ENCODE data around the gene DPP6.

The DPP6 gene

GRCh38 chr7:154769001-154769400 lies 716.8 kb downstream of the DPP6 start:
- Histone ChIP-seq H3K9ac (ENCODE audit: low read depth, low read length) (no peak overlapping the region), H3K4me3 (ENCODE audit: low read depth, low read length) (no peak overlapping the region), H3K27me3 (ENCODE audit: control insufficient read depth, insufficient read depth, low read length) (no peaks in the 10 kb centered on the region), H3K27ac (ENCODE audit: low read depth, low read length) (no peak overlapping the region), H3K4me1 (ENCODE audit: control insufficient read depth, insufficient read depth, low read length) (peaks cover 17% of the 10 kb centered on the region), H3K9me3 (ENCODE audit: control insufficient read depth, insufficient read depth, low read length) (no peaks in the 10 kb centered on the region), H3K36me3 (ENCODE audit: control insufficient read depth, insufficient read depth, low read length) (no peaks in the 10 kb centered on the region)

GRCh38 chr7:154769527-154769926 lies 717.3 kb downstream of the DPP6 start:
- Histone ChIP-seq H3K27ac (ENCODE audit: low read depth, low read length) (no peak overlapping the region), H3K4me1 (ENCODE audit: control insufficient read depth, insufficient read depth, low read length) (peaks cover 16% of the 10 kb centered on the region), H3K27me3 (ENCODE audit: control insufficient read depth, insufficient read depth, low read length) (no peaks in the 10 kb centered on the region), H3K4me3 (ENCODE audit: low read depth, low read length) (no peak overlapping the region), H3K9ac (ENCODE audit: low read depth, low read length) (no peak overlapping the region), H3K9me3 (ENCODE audit: control insufficient read depth, insufficient read depth, low read length) (no peaks in the 10 kb centered on the region), H3K36me3 (ENCODE audit: control insufficient read depth, insufficient read depth, low read length) (no peaks in the 10 kb centered on the region)

GRCh38 chr7:154770361-154770760 lies 718.2 kb downstream of the DPP6 start:
- H3K27ac ChIP-seq (ENCODE audit: low read depth, low read length), result no peak overlapping the region
- no peaks in the 10 kb centered on the region for H3K9me3 ChIP-seq (ENCODE audit: control insufficient read depth, insufficient read depth, low read length)
- H3K4me3 ChIP-seq (ENCODE audit: low read depth, low read length), result no peak overlapping the region
- H3K36me3 ChIP-seq (ENCODE audit: control insufficient read depth, insufficient read depth, low read length), result no peaks in the 10 kb centered on the region
- peaks cover 7% of the 10 kb centered on the region for H3K4me1 ChIP-seq (ENCODE audit: control insufficient read depth, insufficient read depth, low read length)
- H3K9ac ChIP-seq (ENCODE audit: low read depth, low read length), result no peak overlapping the region
- H3K27me3 ChIP-seq (ENCODE audit: control insufficient read depth, insufficient read depth, low read length), result no peaks in the 10 kb centered on the region

- H3K4me3 ChIP-seq (ENCODE audit: low read depth, low read length), result no peak overlapping the region
- H3K27ac ChIP-seq (ENCODE audit: low read depth, low read length), result no peak overlapping the region
- H3K36me3 ChIP-seq (ENCODE audit: control insufficient read depth, insufficient read depth, low read length), result no peaks in the 10 kb centered on the region
- no peaks in the 10 kb centered on the region for H3K27me3 ChIP-seq (ENCODE audit: control insufficient read depth, insufficient read depth, low read length)
- H3K4me1 ChIP-seq (ENCODE audit: control insufficient read depth, insufficient read depth, low read length), result peaks cover 1% of the 10 kb centered on the region; the same call in 1 of the 2 replicates
- no peak overlapping the region for H3K9ac ChIP-seq (ENCODE audit: low read depth, low read length)
- no peaks in the 10 kb centered on the region for H3K9me3 ChIP-seq (ENCODE audit: control insufficient read depth, insufficient read depth, low read length)
Observed at GRCh38 chr7:154770962-154771361, 718.8 kb downstream of the DPP6 start.

DNA sequence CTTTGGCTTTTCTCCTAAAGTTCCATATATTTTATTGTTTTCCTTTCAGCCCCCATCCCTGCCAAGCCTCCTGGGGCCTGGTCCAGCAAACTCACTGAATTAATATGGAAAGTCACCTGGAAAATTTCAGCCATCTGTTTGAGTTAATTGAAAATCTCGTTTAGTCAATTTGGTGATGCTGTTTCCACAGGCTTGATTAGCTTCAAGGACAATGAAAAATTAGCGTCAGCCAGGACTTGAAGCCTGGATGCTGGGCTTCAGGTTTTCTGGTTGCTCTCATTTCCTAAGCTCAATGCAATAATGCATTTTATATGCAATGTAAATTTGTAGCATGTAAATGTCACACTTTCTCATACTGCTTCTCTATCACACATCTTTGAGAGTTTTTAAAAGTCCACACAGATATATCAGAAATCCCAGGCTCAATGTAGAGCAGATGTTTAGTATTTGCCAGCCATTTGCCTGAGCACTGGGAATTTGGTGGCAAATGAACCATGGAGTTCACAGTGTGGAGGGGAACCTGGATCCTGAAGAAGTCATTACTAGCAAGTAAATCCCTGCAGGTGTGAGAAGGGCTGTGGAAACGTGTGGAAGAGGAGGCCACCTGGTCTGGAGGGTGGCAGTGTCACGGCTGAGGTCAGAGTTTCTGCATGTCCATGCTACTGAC lies 722.2 kb downstream of the DPP6 start:
- no peaks in the 10 kb centered on the region for H3K36me3 ChIP-seq (ENCODE audit: control insufficient read depth, insufficient read depth, low read length)
- H3K27ac ChIP-seq (ENCODE audit: low read depth, low read length), result no peak overlapping the region
- H3K9ac ChIP-seq (ENCODE audit: low read depth, low read length), result no peak overlapping the region
- no peaks in the 10 kb centered on the region for H3K27me3 ChIP-seq (ENCODE audit: control insufficient read depth, insufficient read depth, low read length)
- H3K4me1 ChIP-seq (ENCODE audit: control insufficient read depth, insufficient read depth, low read length), result no peaks in the 10 kb centered on the region
- no peak overlapping the region for H3K4me3 ChIP-seq (ENCODE audit: low read depth, low read length)
- no peaks in the 10 kb centered on the region for H3K9me3 ChIP-seq (ENCODE audit: control insufficient read depth, insufficient read depth, low read length)

- H3K9me3 ChIP-seq (ENCODE audit: control insufficient read depth, insufficient read depth, low read length), result no peaks in the 10 kb centered on the region
- no peaks in the 10 kb centered on the region for H3K36me3 ChIP-seq (ENCODE audit: control insufficient read depth, insufficient read depth, low read length)
- H3K9ac ChIP-seq (ENCODE audit: low read depth, low read length), result no peak overlapping the region
- no peaks in the 10 kb centered on the region for H3K4me1 ChIP-seq (ENCODE audit: control insufficient read depth, insufficient read depth, low read length)
- no peaks in the 10 kb centered on the region for H3K27me3 ChIP-seq (ENCODE audit: control insufficient read depth, insufficient read depth, low read length)
- no peak overlapping the region for H3K27ac ChIP-seq (ENCODE audit: low read depth, low read length)
- H3K4me3 ChIP-seq (ENCODE audit: low read depth, low read length), result no peak overlapping the region
Observed at GRCh38 chr7:154775681-154776080, 723.5 kb downstream of the DPP6 start.

- no peaks in the 10 kb centered on the region for H3K27me3 ChIP-seq (ENCODE audit: control insufficient read depth, insufficient read depth, low read length)
Observed at GRCh38 chr7:154776350-154776749, 724.2 kb downstream of the DPP6 start.

GRCh38 chr7:154777023-154777422 lies 724.8 kb downstream of the DPP6 start:
- no peaks in the 10 kb centered on the region for H3K27me3 ChIP-seq (ENCODE audit: control insufficient read depth, insufficient read depth, low read length)
- no peak overlapping the region for H3K4me3 ChIP-seq (ENCODE audit: low read depth, low read length)
- H3K9ac ChIP-seq (ENCODE audit: low read depth, low read length), result no peak overlapping the region
- no peak overlapping the region for H3K27ac ChIP-seq (ENCODE audit: low read depth, low read length)
- H3K4me1 ChIP-seq (ENCODE audit: control insufficient read depth, insufficient read depth, low read length), result no peaks in the 10 kb centered on the region
- no peaks in the 10 kb centered on the region for H3K9me3 ChIP-seq (ENCODE audit: control insufficient read depth, insufficient read depth, low read length)
- no peaks in the 10 kb centered on the region for H3K36me3 ChIP-seq (ENCODE audit: control insufficient read depth, insufficient read depth, low read length)

More at GRCh38 chr7:154776350-154776749, 724.2 kb downstream of the DPP6 start:
- H3K36me3 ChIP-seq (ENCODE audit: control insufficient read depth, insufficient read depth, low read length), result no peaks in the 10 kb centered on the region
- no peak overlapping the region for H3K27ac ChIP-seq (ENCODE audit: low read depth, low read length)
- no peaks in the 10 kb centered on the region for H3K9me3 ChIP-seq (ENCODE audit: control insufficient read depth, insufficient read depth, low read length)
- no peak overlapping the region for H3K9ac ChIP-seq (ENCODE audit: low read depth, low read length)
- H3K4me1 ChIP-seq (ENCODE audit: control insufficient read depth, insufficient read depth, low read length), result no peaks in the 10 kb centered on the region
- H3K4me3 ChIP-seq (ENCODE audit: low read depth, low read length), result no peak overlapping the region

- Histone ChIP-seq H3K4me1 (ENCODE audit: control insufficient read depth, insufficient read depth, low read length) (no peaks in the 10 kb centered on the region), H3K9ac (ENCODE audit: low read depth, low read length) (no peak overlapping the region), H3K27ac (ENCODE audit: low read depth, low read length) (no peak overlapping the region), H3K9me3 (ENCODE audit: control insufficient read depth, insufficient read depth, low read length) (no peaks in the 10 kb centered on the region), H3K36me3 (ENCODE audit: control insufficient read depth, insufficient read depth, low read length) (no peaks in the 10 kb centered on the region), H3K27me3 (ENCODE audit: control insufficient read depth, insufficient read depth, low read length) (no peaks in the 10 kb centered on the region), H3K4me3 (ENCODE audit: low read depth, low read length) (no peak overlapping the region)
Observed at GRCh38 chr7:154777489-154777888, 725.3 kb downstream of the DPP6 start.

DNA sequence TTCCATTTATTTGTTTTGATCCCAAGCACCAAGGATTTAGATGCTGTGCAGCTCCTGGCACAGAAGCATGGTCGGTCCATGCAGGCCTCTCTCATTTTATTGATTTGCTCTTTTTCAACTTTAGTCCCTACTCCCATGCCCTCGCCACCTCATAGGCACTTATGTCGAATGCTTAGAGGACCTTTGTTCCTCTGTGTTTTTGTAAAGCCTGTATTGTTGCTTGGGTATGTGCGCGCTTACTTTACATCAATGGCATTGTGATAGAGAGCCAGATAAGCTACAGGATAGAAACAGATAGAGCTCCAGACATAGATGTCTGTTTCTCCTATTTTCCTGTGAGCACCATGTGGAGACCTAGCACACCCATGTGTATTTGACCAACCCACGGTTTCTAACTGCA lies 725.7 kb downstream of the DPP6 start:
- no peaks in the 10 kb centered on the region for H3K27me3 ChIP-seq (ENCODE audit: control insufficient read depth, insufficient read depth, low read length)
- no peaks in the 10 kb centered on the region for H3K36me3 ChIP-seq (ENCODE audit: control insufficient read depth, insufficient read depth, low read length)
- H3K27ac ChIP-seq (ENCODE audit: low read depth, low read length), result no peak overlapping the region
- H3K4me3 ChIP-seq (ENCODE audit: low read depth, low read length), result no peak overlapping the region
- H3K9me3 ChIP-seq (ENCODE audit: control insufficient read depth, insufficient read depth, low read length), result no peaks in the 10 kb centered on the region
- H3K4me1 ChIP-seq (ENCODE audit: control insufficient read depth, insufficient read depth, low read length), result no peaks in the 10 kb centered on the region
- no peak overlapping the region for H3K9ac ChIP-seq (ENCODE audit: low read depth, low read length)

GRCh38 chr7:154781369-154782303 lies 729.4 kb downstream of the DPP6 start:
- no peaks in the 10 kb centered on the region for H3K27me3 ChIP-seq (ENCODE audit: control insufficient read depth, insufficient read depth, low read length)
- no peaks in the 10 kb centered on the region for H3K9me3 ChIP-seq (ENCODE audit: control insufficient read depth, insufficient read depth, low read length)
- H3K36me3 ChIP-seq (ENCODE audit: control insufficient read depth, insufficient read depth, low read length), result no peaks in the 10 kb centered on the region
- no peak overlapping the region for H3K9ac ChIP-seq (ENCODE audit: low read depth, low read length)
- no peaks in the 10 kb centered on the region for H3K4me1 ChIP-seq (ENCODE audit: control insufficient read depth, insufficient read depth, low read length)
- no peak overlapping the region for H3K4me3 ChIP-seq (ENCODE audit: low read depth, low read length)
- H3K27ac ChIP-seq (ENCODE audit: low read depth, low read length), result no peak overlapping the region
